ENCODE results near the gene RAB17.
A peak's percentile ranks its signal among the peaks of the same experiment; 100 is the strongest.
"Not testable (repeated sequence)": the region's sequence is repeated elsewhere in the genome, so short reads cannot be mapped to it uniquely, and the experiment has no call there.

The RAB17 gene

GRCh38 chr2:237597196-237598145 lies 6.9 kb upstream of the RAB17 start:
- no peak for DNase-seq

GRCh38 chr2:237596520-237597195 lies 6.1 kb upstream of the RAB17 start:
- DNase-seq = no peak

DNA sequence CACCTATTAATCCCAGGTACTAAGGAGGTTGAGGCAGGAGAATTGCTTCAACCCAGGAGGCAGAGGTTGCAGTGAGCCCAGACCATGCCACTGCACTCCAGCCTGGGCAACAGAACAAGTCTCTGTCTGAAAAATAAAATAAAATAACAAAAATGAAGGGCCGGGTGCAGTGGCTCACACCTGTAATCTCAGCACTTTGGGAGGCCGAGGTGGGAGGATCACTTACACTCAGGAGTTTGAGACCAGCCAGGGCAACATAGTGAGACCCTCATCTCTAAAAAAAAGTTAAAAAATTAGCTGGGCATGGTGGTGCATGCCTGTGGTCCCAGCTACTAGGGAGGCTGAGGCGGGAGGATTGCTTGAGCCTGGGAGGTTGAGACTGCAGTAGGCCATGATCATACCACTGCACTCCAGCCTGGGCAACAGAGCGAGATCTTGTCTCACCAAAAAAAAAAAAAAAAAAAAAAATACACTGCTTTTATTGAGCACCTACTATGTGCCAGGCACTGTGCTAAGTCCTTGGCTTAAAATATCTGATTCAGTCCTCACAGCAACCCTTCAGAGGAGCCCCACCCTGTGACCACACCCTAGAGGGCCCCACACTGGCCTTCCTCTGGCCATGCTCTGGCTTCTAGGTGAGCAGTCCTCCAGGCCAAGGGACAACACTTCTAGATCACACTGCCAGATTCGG lies 5.4 kb upstream of the RAB17 start:
- DNase-seq = not testable (repeated sequence)

GRCh38 chr2:237594514-237594871 lies 4.0 kb upstream of the RAB17 start:
- DNase-seq = no peak

- DNase-seq = no peak
Observed at GRCh38 chr2:237593596-237594320, 3.2 kb upstream of the RAB17 start.

- no peak for DNase-seq
Observed at GRCh38 chr2:237593036-237593435, 2.5 kb upstream of the RAB17 start.

DNA sequence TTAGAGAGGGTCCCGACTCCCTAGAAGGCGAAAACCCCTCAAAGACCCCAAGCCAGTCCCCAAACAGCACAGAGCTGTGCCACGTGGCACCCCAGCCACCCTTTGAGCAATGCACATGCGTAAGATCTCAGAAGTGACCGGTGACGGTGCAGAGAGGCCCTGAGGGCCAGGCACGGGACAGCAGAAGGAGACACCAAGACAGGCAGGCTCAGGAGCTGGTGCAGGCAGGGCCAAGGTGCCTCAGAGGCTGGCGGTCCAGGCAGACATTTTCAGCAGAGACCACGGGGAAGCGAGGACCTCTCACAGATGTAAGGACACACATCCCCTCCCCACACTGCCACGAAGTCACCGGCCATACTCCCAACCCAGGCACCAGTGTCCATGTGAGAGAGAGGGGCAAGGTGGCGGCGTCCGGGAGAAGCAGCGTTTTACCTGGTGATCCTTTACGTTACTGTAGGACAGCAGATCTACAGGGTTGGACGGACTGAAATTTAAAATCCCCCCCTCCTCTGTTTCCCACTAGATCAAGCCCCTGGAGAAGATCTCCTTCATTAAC lies 2.0 kb upstream of the RAB17 start:
- DNase-seq = no peak

GRCh38 chr2:237591141-237591881 lies 777 bp upstream of the RAB17 start:
- no peak for DNase-seq

- DNase-seq = no peak
Observed at GRCh38 chr2:237588044-237588696, 2.4 kb downstream of the RAB17 start.

DNA sequence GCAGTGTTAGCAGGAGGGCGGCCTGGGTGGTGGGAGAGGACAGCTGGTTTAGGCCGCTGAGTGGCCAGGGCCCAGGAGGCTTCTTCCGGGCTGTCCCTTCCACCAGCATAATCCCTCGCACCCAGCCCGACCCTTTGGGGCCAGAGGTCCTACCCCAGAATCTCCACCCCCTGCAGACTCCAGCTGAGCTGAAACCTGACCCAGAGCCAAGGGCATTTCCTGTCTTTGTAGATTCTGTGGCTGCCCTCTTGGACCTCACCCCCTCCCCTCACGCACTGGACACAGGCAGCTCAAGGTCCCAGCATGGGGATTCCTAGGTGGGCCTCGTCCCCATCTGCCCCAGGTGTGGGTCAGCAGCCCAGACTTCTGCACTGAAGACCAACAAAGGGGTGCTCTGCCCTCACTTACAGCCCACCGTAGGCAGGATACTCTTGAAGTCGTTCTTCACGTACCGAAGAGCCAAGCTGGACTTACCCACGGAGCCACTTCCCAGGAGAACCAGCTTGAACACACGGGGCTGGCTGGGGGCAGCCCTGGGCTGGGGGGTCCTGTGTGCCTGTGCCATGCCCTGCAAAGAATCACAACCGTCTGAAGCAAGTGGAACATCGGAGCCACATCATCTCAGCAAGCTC lies 4.8 kb downstream of the RAB17 start:
- no peak for DNase-seq

DNA sequence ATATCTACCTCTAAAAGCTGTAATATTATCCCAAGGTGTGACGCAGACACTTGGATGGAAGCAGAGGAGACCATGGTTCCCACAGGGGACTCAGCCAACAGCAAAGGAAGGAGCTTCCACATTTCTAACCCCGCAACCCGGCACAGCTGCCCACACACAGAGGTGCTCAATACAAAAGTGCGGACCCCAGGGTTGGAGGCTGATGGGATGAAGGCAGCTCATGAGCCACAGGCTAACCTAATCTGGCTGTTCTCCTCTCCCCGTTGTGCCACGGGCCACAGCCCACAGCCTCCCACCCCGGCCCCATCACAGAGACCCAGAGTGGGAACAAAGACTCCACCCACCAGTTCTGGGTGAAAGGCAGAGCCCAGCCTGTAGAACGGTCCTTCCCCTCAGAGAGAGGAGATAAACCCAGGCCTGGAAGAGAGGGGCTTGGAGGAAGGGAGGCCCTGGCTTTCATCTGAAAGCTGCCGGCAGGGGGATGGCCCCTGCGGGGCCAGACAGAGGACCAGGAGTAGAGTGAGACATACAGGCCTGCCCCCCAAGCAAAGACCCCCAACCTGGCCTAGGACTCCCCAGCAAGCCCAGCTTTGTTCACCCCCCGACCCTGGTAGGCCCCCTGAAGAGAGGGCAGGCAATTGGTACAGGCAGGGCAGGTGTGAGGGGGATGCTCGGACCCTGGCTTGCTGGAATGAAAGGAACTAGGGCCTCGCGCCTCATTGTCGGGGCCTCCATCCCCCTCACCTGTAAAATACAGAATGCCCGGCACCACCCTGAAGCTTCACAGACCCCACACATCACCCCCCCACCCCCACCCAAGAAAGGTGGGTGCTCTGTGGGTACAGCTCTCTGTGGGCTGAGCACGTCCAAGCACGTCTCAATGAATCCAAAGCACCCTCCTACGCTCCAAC lies 6.9 kb downstream of the RAB17 start:
- DNase-seq = no peak

DNA sequence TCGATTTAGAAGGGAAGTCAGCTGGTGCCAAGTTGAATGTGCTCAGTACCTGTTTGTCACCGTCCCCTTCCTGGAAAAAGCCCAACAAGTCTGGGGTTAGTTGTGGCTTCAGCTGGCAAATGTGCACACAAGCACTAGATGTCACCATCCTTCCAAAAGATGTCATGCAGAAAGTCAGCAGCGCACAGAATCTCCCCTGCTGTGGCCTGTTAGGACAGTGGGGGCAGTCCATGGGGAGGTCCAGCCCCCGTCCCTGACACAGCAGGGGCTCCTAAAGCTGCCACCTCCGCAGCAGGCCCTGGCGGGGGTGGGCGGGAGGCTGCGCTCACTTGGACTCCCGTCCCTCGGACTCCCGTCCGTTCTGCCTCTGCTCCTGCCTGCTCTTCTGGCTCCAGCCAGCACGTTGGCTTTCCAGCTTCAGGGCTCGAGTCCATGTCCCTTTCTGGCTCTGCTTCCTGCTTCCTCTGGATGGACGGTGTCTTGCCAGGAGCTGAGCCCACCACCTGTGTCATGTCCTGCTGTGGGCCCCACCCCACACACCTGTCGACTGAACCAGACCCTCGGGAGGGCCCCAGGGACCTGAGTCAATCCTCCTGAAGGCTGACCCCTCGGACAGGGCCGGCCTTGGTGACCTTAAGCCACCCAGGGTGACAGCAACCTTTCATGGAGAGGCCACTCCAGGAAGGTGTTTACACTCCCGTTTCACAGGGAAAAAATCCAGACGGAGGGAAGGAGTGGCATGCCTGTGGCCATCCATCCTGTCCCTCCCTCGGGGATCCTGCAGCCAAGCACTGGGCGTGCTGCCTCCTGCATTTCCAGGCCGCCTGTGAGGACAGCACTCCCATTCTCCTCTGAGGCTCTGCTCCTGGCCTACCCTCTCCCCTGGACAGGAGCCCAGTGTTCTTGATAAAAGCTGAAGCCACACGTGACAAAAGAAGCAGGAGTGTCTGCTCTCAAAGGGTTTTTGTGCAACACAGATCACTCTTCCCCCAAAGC lies 8.5 kb downstream of the RAB17 start:
- peak; percentile 42 for DNase-seq

- DNase-seq = no peak
Observed at GRCh38 chr2:237581326-237581725, 9.2 kb downstream of the RAB17 start.

DNA sequence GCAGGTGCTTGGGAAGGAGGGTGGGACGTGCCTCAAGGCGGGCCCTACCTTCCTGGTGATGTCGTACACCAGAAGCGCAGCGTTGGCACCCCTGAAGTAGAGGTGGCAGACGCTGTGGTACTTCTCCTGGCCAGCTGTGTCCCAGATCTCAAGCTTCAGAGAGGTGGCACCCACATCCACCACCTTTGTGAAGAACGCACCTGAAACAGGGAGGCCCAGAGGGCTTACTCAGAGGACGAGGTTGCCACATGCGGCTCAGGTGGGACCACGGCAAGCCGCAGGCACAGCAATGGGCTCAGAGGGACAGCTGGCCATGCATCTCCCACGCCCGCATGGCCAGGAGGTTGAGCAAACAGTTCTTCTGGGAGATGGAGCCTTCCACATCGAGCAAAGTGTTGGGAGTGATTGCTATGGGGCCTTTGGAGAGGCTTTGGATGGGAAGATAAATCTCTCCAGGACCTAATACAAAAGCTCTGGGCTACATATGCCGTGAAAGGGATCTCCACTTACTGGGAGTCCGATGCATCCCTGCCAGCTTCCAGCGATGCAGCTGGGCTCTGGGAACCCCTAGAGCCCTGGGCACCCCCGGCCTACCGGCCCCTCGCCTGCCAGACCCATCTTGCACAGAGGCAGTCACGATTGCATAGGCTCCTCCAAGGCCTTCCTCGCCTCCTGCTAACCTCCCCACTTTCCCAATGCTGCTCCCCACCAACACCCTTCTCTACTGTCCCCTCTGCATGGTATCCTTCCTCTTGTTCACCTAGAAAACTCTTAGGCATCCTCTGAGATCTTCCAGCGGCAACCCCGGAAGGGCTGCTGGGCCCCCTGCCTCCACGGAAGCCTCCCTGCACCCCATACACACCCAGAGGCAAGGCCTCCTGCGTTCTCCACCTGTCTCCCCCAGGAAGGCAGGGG lies 12.3 kb downstream of the RAB17 start:
- no peak for DNase-seq

- DNase-seq = no peak
Observed at GRCh38 chr2:237577458-237577857, 13.1 kb downstream of the RAB17 start.

DNA sequence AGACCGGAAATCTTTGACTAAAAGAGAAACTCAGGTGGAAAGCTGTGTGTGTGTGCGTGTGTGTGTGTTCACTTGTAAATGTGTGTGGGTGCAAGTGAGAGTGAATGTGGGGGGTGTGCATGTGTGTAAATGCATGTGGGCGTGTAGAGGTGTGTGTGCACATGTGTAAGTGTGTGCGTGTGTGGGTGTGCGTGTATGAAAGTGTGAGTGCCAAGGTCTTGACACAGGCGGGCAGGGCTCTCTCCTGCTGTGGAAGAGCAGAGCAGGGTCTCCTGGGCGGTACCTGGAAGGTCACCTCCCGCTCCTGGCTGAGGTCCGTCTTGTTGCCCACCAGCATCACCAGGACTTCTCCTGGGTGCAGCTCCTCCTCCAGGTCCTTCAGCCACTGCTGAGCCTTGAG lies 13.6 kb downstream of the RAB17 start:
- DNase-seq = no peak

Data from stimulated activated CD4-positive, alpha-beta T cell treated with anti-CD3 and anti-CD28 coated beads, Interleukin-4, amount 100 ng/mL, for 24 hours (primary cell).